Measurements from ENCODE around the gene MRPS34. TPM values are rescaled to one million over a fixed set of nuclear protein-coding genes. Genes with fewer than 3 reads are reported as not detected.

The MRPS34 gene
- total RNA-seq, 4 donors from 2014 or later, result 47.1 to 75.2 (median 64.2) TPM

DNA sequence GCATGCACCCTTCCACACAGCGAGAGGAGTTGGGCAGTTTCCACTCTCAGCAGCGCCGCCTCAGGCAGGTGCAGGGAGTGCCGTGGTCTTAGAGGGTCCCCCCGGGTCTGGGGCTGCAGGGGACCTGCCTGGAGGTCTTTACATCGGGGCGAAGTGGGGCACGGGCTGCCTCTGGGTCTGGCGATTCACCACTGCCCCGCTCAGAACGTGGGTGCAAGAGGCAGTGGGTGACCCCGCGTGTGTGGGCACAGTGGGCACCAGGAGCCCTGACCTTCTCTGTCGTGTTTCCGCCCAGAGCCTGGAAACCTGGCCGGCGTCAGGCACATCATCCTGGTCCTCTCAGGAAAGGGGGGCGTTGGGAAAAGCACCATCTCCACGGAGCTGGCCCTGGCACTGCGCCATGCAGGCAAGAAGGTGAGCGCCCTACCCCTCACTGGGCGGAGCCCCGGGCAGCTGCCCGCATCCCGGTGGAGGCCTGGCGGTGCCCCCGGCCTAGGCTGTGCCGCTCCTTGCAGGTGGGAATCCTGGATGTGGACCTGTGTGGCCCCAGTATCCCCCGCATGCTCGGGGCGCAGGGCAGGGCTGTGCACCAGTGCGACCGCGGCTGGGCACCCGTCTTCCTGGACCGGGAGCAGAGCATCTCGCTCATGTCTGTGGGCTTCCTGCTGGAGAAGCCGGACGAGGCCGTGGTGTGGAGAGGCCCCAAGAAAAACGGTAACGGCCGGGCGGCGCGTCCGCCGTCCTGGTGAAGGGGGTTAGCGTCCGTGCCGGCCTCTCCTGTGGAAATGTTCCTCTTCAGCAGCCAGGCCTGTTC is 13.5 kb upstream of the MRPS34 start:
- Histone ChIP-seq H3K27me3 (no peaks in the 10 kb centered on the region), H3K9me3 (no peaks in the 10 kb centered on the region), H3K4me1 (peaks cover 15 to 49% (median 31%) of the 10 kb centered on the region in 4 donors), H3K27ac (replicated peaks in 1 of 4) (no peak overlapping the region), H3K36me3 (peaks cover 15 to 66% (median 63%) of the 10 kb centered on the region in 4 donors), H3K4me3 (no peak overlapping the region)
- intact Hi-C loops (cut with DNase I), result loop anchor here (5.0 kb wide), 1 partner anchor 36 kb away; no protein-coding TSS in a partner anchor
- DNase-seq (ENCODE audit: extremely low spot score), result no peak
- TF ChIP-seq EP300 (IDR thresholded peaks at IDR 0.05) (no peak), POLR2A (IDR thresholded peaks at IDR 0.05; ENCODE audit: low read depth) (no peak), POLR2AphosphoS5 (IDR thresholded peaks at IDR 0.05) (no peak)
- TF ChIP-seq, protein P1, sequence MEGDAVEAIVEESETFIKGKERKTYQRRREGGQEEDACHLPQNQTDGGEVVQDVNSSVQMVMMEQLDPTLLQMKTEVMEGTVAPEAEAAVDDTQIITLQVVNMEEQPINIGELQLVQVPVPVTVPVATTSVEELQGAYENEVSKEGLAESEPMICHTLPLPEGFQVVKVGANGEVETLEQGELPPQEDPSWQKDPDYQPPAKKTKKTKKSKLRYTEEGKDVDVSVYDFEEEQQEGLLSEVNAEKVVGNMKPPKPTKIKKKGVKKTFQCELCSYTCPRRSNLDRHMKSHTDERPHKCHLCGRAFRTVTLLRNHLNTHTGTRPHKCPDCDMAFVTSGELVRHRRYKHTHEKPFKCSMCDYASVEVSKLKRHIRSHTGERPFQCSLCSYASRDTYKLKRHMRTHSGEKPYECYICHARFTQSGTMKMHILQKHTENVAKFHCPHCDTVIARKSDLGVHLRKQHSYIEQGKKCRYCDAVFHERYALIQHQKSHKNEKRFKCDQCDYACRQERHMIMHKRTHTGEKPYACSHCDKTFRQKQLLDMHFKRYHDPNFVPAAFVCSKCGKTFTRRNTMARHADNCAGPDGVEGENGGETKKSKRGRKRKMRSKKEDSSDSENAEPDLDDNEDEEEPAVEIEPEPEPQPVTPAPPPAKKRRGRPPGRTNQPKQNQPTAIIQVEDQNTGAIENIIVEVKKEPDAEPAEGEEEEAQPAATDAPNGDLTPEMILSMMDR (IDR thresholded peaks at IDR 0.05), result no peak
- WGBS, result 87% methylated on average over 29 of the region's 51 CpGs

DNA sequence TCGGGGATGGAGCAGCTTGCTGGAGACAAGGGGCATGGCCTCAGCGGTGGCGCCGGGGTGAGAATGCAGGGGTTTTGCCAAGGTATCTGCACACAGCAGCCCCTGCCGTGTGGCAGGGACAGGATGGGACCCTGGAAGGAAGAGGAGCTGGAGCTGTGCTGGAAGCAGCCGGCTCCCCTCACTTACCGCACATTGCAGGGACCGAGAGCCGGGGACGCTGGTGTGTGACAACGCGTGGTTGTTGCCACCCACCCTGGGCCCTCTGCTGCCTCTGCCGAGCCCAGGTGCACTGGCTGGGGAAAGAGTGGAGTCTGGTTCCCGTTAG is 12.9 kb upstream of the MRPS34 start:
- H3K4me1 ChIP-seq, result peaks cover 21 to 56% (median 37%) of the 10 kb centered on the region in 4 donors
- TF ChIP-seq, protein P1 (IDR thresholded peaks at IDR 0.05), result no peak
- TF ChIP-seq POLR2AphosphoS5 (IDR thresholded peaks at IDR 0.05) (no peak), POLR2A (IDR thresholded peaks at IDR 0.05; ENCODE audit: low read depth) (no peak), EP300 (IDR thresholded peaks at IDR 0.05) (no peak)
- H3K27me3 ChIP-seq, result no peaks in the 10 kb centered on the region
- intact Hi-C loops (cut with DNase I), result loop anchor here (5.0 kb wide), 1 partner anchor 36 kb away; no protein-coding TSS in a partner anchor
- H3K9me3 ChIP-seq, result no peaks in the 10 kb centered on the region
- no peak overlapping the region for H3K27ac ChIP-seq (replicated peaks in 1 of 4)
- WGBS, result 84% methylated on average over 13 of the region's 14 CpGs
- DNase-seq (ENCODE audit: extremely low spot score), result no peak
- H3K4me3 ChIP-seq, result no peak overlapping the region
- peaks cover 15 to 63% (median 62%) of the 10 kb centered on the region in 4 donors for H3K36me3 ChIP-seq

DNA sequence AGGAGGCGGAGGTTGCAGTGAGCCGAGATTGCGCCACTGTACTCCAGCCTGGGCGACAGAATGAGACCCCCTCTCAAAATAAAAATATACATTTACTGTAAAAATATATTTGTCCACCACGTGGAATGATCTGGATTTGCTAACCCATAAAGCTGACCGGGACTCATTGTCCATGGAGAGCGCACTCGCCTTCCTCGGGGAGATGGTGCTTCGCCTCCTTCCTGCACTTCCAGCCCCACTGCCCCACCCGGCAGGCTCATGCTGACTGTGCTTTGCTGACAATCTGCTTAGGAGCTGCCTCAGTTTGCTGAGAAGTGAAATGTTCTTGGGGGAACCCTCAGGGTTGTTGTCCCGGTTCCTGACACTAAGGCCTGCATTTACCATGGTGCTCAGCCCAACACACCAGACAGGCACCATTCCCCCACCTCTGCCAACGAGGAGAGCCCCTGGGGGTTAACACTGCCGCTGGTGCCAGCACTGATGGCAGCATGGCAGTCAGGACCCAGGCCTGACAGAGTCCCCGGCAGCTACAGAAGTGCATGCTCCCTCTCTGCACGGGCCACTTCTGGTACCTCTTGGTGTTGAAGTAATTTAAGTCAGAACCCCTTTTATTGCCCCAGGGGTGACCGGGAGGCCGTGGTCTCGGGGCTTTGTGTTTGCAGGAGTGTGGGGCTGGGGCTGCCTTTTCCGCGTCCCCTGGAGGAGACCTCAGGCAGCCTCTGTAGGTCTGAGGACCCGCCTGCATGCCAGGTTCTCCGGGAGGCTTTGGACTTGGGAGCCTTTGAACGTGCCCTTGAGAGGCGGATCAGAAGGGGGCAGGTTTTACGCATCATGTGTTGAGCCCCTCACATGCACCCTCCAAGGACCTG is 12.3 kb upstream of the MRPS34 start:
- 89% methylated on average over 14 of the region's 26 CpGs for WGBS
- DNase-seq (ENCODE audit: extremely low spot score), result no peak

More for the DNA sequence above, 12.3 kb upstream of the MRPS34 start:
- H3K27ac ChIP-seq (replicated peaks in 1 of 4), result no peak overlapping the region
- H3K4me1 ChIP-seq, result peaks cover 26 to 62% (median 43%) of the 10 kb centered on the region in 4 donors
- TF ChIP-seq POLR2A (IDR thresholded peaks at IDR 0.05; ENCODE audit: low read depth), result no peak
- no peak for TF ChIP-seq EP300 (IDR thresholded peaks at IDR 0.05)
- TF ChIP-seq, protein P1 (IDR thresholded peaks at IDR 0.05), result no peak
- no peak for TF ChIP-seq POLR2AphosphoS5 (IDR thresholded peaks at IDR 0.05)
- H3K27me3 ChIP-seq, result no peaks in the 10 kb centered on the region
- intact Hi-C loops (cut with DNase I), result loop anchor here (5.0 kb wide), 1 partner anchor 37 kb away; no protein-coding TSS in a partner anchor
- no peak overlapping the region for H3K4me3 ChIP-seq
- peaks cover 15 to 64% (median 62%) of the 10 kb centered on the region in 4 donors for H3K36me3 ChIP-seq
- no peaks in the 10 kb centered on the region for H3K9me3 ChIP-seq
